Cardiac fibroblast (primary cell): ENCODE results near the gene TCF7.

Experiments
- DNase-seq, 2 donors: peaks; one replicate each; pipeline versions ENCODE4 v3.0.0 to v3.0.0-alpha.2; 2010; ENCODE audit warnings: low read depth in 2 of 2
- H3K4me3 ChIP-seq, 2 donors: replicated peaks in 1 of 2; 1 replicate in 1 of 2; 2 replicates in 1 of 2; pipeline ENCODE4 v1.5.1; 2011; ENCODE audit warnings: low read depth in 2 of 2, low read length in 2 of 2, mild to moderate bottlenecking in 2 of 2, moderate library complexity in 1 of 2
- CTCF ChIP-seq: IDR thresholded peaks from one replicate; pipeline ENCODE4 v1.5.1; 2011; ENCODE audit warnings: low read depth, mild to moderate bottlenecking, low read length, inconsistent platforms

Gene TCF7

GRCh38 chr5:134131578-134132350, 17.3 kb downstream of the TCF7 start:
- H3K4me3 ChIP-seq: no peak overlapping the region
- DNase-seq: no peak
- TF ChIP-seq CTCF: no peak

- DNase-seq: no peak
- no peak overlapping the region for H3K4me3 ChIP-seq
- TF ChIP-seq CTCF: no peak
Observed at GRCh38 chr5:134132372-134133187, 18.1 kb downstream of the TCF7 start.

- TF ChIP-seq CTCF: no peak
- no peak for DNase-seq
- H3K4me3 ChIP-seq: no peak overlapping the region
Observed at GRCh38 chr5:134133188-134133994, 18.9 kb downstream of the TCF7 start.

- TF ChIP-seq CTCF: no peak
- no peak for DNase-seq
- H3K4me3 ChIP-seq: no peak overlapping the region
Observed at GRCh38 chr5:134133995-134134541, 19.6 kb downstream of the TCF7 start.

- no peak overlapping the region for H3K4me3 ChIP-seq
- DNase-seq: no peak
- TF ChIP-seq CTCF: no peak
Observed at GRCh38 chr5:134135091-134135655, 20.7 kb downstream of the TCF7 start.

GRCh38 chr5:134136221-134136631, 21.7 kb downstream of the TCF7 start:
- TF ChIP-seq CTCF: no peak
- DNase-seq: no peak
- no peak overlapping the region for H3K4me3 ChIP-seq
